Astrocyte (in vitro differentiated cells and primary cell): ENCODE data around the gene ZNF532. TPM values are rescaled to one million over a fixed set of nuclear protein-coding genes. Genes with fewer than 3 reads are reported as not detected.

Experiments used
- DNase-seq: peaks from one replicate; pipeline ENCODE4 v3.0.0-alpha.2; 2010; ENCODE audit warnings: low read depth
- FAIRE-seq: peaks from 2 replicates; lab custom pipeline; 2011; peaks lifted over from hg19 to GRCh38; lab: Jason Lieb, UNC
- H2AFZ ChIP-seq: 2 replicates; pipeline ENCODE4 v1.6.0; 2012; ENCODE audit warnings: low read depth, low read length, inconsistent platforms
- H3K27ac ChIP-seq: 2 replicates; pipeline ENCODE4 v1.5.1; 2011; ENCODE audit warnings: low read depth, low read length, inconsistent platforms
- H3K27me3 ChIP-seq: 2 replicates; pipeline ENCODE4 v1.6.0; 2011; ENCODE audit warnings: low read length, inconsistent platforms; ENCODE audit not compliant: insufficient read depth
- H3K36me3 ChIP-seq: 2 replicates; pipeline ENCODE4 v1.5.1; 2011; ENCODE audit warnings: low read length, inconsistent platforms; ENCODE audit not compliant: insufficient read depth
- H3K4me1 ChIP-seq: 2 replicates; pipeline ENCODE4 v1.5.1; 2011; ENCODE audit warnings: low read length, inconsistent platforms; ENCODE audit not compliant: insufficient read depth
- H3K4me2 ChIP-seq: 2 replicates; pipeline ENCODE4 v1.6.0; 2012; ENCODE audit warnings: low read length, inconsistent platforms
- H3K4me3 ChIP-seq: 2 replicates; pipeline ENCODE4 v1.5.1; 2011; ENCODE audit warnings: low read depth, mild to moderate bottlenecking, low read length, inconsistent platforms; ENCODE audit not compliant: insufficient read depth
- H3K79me2 ChIP-seq: 2 replicates; pipeline ENCODE4 v1.6.0; 2012; ENCODE audit warnings: mild to moderate bottlenecking, low read length, inconsistent platforms; ENCODE audit not compliant: insufficient read depth
- H3K9ac ChIP-seq: 2 replicates; pipeline ENCODE4 v1.6.0; 2012; ENCODE audit warnings: mild to moderate bottlenecking, low read length, inconsistent platforms
- H3K9me3 ChIP-seq: 2 replicates; pipeline ENCODE4 v1.5.1; 2012; ENCODE audit warnings: low read depth, mild to moderate bottlenecking, low read length, inconsistent platforms; ENCODE audit not compliant: insufficient read depth
- H4K20me1 ChIP-seq: 2 replicates; pipeline ENCODE4 v1.6.0; 2012; ENCODE audit warnings: low read length, inconsistent platforms; ENCODE audit not compliant: insufficient read depth
- H3K27ac Mint-ChIP-seq: one replicate; pipeline ENCODE4 v1.8.0; 2021; ENCODE audit warnings: mild to moderate bottlenecking, mixed read lengths; ENCODE audit not compliant: unreplicated experiment
- H3K27me3 Mint-ChIP-seq: one replicate; pipeline ENCODE4 v1.8.0; 2021; ENCODE audit warnings: low read depth, mixed read lengths; ENCODE audit not compliant: unreplicated experiment
- H3K36me3 Mint-ChIP-seq: one replicate; pipeline ENCODE4 v1.8.0; 2021; ENCODE audit warnings: low read depth, mixed read lengths; ENCODE audit not compliant: unreplicated experiment
- H3K4me1 Mint-ChIP-seq: one replicate; pipeline ENCODE4 v1.8.0; 2021; ENCODE audit warnings: low read depth, mixed read lengths; ENCODE audit not compliant: unreplicated experiment
- H3K4me3 Mint-ChIP-seq: one replicate; pipeline ENCODE4 v1.8.0; 2021; ENCODE audit warnings: mild to moderate bottlenecking, moderate library complexity, mixed read lengths; ENCODE audit not compliant: unreplicated experiment
- H3K9me3 Mint-ChIP-seq: one replicate; pipeline ENCODE4 v1.8.0; 2021; ENCODE audit warnings: mild to moderate bottlenecking, mixed read lengths; ENCODE audit not compliant: unreplicated experiment
- EZH2 ChIP-seq: IDR thresholded peaks from 2 replicates; pipeline ENCODE4 v1.6.1; 2012; ENCODE audit warnings: mild to moderate bottlenecking, low read length, inconsistent platforms; ENCODE audit not compliant: insufficient read depth
- total RNA-seq: library from RNA; stranded (reverse); gene quantifications from 2 replicates; pipeline ENCODE4 v1.2.1, GENCODE V29; 2021
- TF ChIP-seq, protein P1 (sequence below): IDR thresholded peaks from 2 replicates; pipeline ENCODE4 v1.5.1; 2011; ENCODE audit warnings: low read depth, mild to moderate bottlenecking, inconsistent platforms, low read length, moderate library complexity; ENCODE audit not compliant: insufficient read depth

Gene ZNF532
- total RNA-seq, 1 donor from 2014 or later, result 135 TPM

DNA sequence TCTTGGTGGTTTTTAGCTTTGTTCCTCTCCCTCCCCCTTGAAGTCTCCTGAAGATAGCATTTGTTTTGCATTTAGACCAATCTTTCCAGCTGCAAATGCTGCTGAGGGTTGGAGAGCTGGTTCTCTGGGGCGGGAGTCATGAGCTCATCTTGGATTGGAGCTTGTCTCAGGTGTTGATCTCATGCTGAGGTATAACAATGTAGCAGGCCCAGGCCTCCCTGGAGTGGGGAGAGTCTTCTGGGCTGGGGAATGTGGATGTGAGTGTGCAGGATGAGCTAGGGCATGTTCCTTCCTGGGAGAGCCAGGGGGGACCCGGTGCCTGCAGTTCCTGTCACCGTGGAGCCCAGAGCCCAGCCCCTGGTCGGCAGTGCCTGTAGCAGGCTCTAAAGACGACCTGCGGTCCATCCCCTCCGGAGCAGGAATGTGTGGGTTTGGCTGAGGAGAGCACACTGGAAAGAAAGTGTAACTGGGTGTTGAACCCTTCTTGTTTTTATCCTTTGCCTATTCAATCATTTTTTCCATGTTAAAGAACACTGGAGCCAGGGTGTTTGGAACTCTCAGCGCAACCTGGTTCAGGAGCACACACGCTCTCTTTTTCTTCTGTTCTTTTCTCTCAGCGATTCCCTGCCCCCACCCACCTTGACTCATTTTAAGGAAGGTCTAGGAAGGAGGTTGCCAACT, 2.7 kb downstream of the ZNF532 start:
- Mint-ChIP-seq H3K27me3 (no peaks in the 10 kb centered on the region), H3K27ac (peak overlapping the region; percentile 82), H3K4me1 (peaks cover 58% of the 10 kb centered on the region), H3K9me3 (peaks cover 2% of the 10 kb centered on the region), H3K4me3 (peak overlapping the region; percentile 81), H3K36me3 (peaks cover 21% of the 10 kb centered on the region)
- Histone ChIP-seq H3K4me3 (peak overlapping the region; percentile 34), H3K4me1 (peaks cover 63% of the 10 kb centered on the region), H3K36me3 (peaks cover 20% of the 10 kb centered on the region), H3K9me3 (no peaks in the 10 kb centered on the region), H4K20me1 (peaks cover 18% of the 10 kb centered on the region), H3K4me2 (peak overlapping the region; percentile 82), H2AFZ (no peak overlapping the region), H3K79me2 (peaks cover 85% of the 10 kb centered on the region), H3K27me3 (no peaks in the 10 kb centered on the region), H3K9ac (peak overlapping the region; percentile 82), H3K27ac (peak overlapping the region; percentile 41)
- DNase-seq (peak; percentile 70), FAIRE-seq (no peak)
- TF ChIP-seq, protein P1, sequence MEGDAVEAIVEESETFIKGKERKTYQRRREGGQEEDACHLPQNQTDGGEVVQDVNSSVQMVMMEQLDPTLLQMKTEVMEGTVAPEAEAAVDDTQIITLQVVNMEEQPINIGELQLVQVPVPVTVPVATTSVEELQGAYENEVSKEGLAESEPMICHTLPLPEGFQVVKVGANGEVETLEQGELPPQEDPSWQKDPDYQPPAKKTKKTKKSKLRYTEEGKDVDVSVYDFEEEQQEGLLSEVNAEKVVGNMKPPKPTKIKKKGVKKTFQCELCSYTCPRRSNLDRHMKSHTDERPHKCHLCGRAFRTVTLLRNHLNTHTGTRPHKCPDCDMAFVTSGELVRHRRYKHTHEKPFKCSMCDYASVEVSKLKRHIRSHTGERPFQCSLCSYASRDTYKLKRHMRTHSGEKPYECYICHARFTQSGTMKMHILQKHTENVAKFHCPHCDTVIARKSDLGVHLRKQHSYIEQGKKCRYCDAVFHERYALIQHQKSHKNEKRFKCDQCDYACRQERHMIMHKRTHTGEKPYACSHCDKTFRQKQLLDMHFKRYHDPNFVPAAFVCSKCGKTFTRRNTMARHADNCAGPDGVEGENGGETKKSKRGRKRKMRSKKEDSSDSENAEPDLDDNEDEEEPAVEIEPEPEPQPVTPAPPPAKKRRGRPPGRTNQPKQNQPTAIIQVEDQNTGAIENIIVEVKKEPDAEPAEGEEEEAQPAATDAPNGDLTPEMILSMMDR, result no peak
- no peak for TF ChIP-seq EZH2

DNA sequence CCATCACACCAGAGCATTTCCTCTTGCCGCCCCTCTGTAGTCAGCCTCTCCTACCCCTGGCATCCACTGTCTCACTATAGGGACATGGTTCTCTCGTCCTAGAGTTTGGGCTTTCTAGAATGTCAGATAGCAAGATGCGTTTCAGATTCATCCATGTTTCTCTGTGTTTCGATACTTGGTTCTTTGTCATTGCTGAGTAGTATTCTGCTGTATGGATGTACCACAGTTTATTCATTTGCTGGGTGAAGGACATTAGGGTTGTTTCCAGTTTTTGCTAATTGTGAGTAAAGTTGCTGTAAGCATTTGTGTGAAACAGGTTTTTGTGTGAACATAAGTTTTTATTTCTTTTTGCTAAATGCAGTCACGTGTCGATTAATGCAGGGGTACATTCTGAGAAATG, 3.8 kb downstream of the ZNF532 start:
- H3K27ac Mint-ChIP-seq, result no peak overlapping the region
- no peaks in the 10 kb centered on the region for H3K27me3 Mint-ChIP-seq
- Histone ChIP-seq H2AFZ (no peak overlapping the region), H3K9ac (no peak overlapping the region), H3K4me3 (no peak overlapping the region), H3K27ac (no peak overlapping the region), H3K9me3 (no peaks in the 10 kb centered on the region), H3K79me2 (peaks cover 88% of the 10 kb centered on the region), H3K27me3 (no peaks in the 10 kb centered on the region), H3K36me3 (peaks cover 20% of the 10 kb centered on the region), H3K4me2 (no peak overlapping the region), H3K4me1 (peaks cover 57% of the 10 kb centered on the region), H4K20me1 (peaks cover 18% of the 10 kb centered on the region)
- TF ChIP-seq, protein P1, result no peak
- no peak for TF ChIP-seq EZH2
- peaks cover 55% of the 10 kb centered on the region for H3K4me1 Mint-ChIP-seq
- peaks cover 2% of the 10 kb centered on the region for H3K9me3 Mint-ChIP-seq
- FAIRE-seq (no peak), DNase-seq (no peak)
- H3K36me3 Mint-ChIP-seq, result peaks cover 21% of the 10 kb centered on the region
- no peak overlapping the region for H3K4me3 Mint-ChIP-seq

DNA sequence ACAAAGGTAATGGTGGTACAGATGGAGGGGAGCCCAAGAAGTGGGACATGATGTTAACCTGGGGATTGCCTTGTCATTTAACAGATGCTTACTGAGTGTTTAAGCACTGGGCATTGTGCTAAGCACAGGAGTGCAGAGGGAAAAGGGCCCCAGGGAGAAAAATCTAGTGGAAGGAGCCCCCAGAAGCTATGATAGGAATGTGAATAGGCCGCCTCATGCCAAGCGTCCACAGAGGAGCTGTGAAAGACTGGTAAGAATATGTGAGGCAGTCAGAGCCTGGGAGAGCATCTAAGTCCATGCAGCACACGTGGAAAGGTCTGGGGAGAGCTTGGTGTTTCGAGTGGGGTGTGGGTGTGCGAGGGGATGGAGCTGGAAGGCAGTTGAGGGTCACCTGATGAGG, 5.5 kb downstream of the ZNF532 start:
- Histone ChIP-seq H3K4me3 (no peak overlapping the region), H3K9ac (no peak overlapping the region), H3K27ac (no peak overlapping the region), H3K79me2 (peaks cover 92% of the 10 kb centered on the region), H3K27me3 (no peaks in the 10 kb centered on the region), H3K36me3 (peaks cover 29% of the 10 kb centered on the region), H3K4me2 (no peak overlapping the region), H4K20me1 (peaks cover 18% of the 10 kb centered on the region), H3K4me1 (peaks cover 47% of the 10 kb centered on the region), H2AFZ (no peak overlapping the region), H3K9me3 (no peaks in the 10 kb centered on the region)
- H3K4me1 Mint-ChIP-seq, result peaks cover 50% of the 10 kb centered on the region
- H3K27me3 Mint-ChIP-seq, result no peaks in the 10 kb centered on the region
- FAIRE-seq (no peak), DNase-seq (no peak)
- peak overlapping the region; percentile 44 for H3K27ac Mint-ChIP-seq
- H3K36me3 Mint-ChIP-seq, result peaks cover 29% of the 10 kb centered on the region
- H3K9me3 Mint-ChIP-seq, result peaks cover 2% of the 10 kb centered on the region
- TF ChIP-seq, protein P1, result no peak
- TF ChIP-seq EZH2, result no peak
- no peak overlapping the region for H3K4me3 Mint-ChIP-seq
